H9 (cell line): ENCODE data around the gene CDKL5. TPM values are rescaled to one million over a fixed set of nuclear protein-coding genes. Genes with fewer than 3 reads are reported as not detected.

Experiments used
- DNase-seq: peaks from one replicate; pipeline ENCODE4 v3.0.0-alpha.2; 2017
- H2AFZ ChIP-seq: one replicate; pipeline ENCODE4 v1.6.1; 2013; ENCODE audit warnings: mild to moderate bottlenecking, low read length, control low read depth, moderate library complexity
- H2AK5ac ChIP-seq: 2 replicates; pipeline ENCODE4 v1.6.1; 2013; ENCODE audit warnings: low read length, control low read depth, mixed read lengths; ENCODE audit not compliant: insufficient read length
- H2BK120ac ChIP-seq: one replicate; pipeline ENCODE4 v1.6.1; 2013; ENCODE audit warnings: low read depth, mild to moderate bottlenecking, low read length, control low read depth, inconsistent platforms; ENCODE audit not compliant: poor library complexity, severe bottlenecking
- H2BK12ac ChIP-seq: 2 replicates; pipeline ENCODE4 v1.6.1; 2013; ENCODE audit warnings: low read length, control low read depth, mixed read lengths, low read depth; ENCODE audit not compliant: insufficient read length
- H2BK15ac ChIP-seq: 2 replicates; pipeline ENCODE4 v1.6.1; 2013; ENCODE audit warnings: low read depth, low read length, control low read depth
- H2BK20ac ChIP-seq: one replicate; pipeline ENCODE4 v1.6.1; 2013; ENCODE audit warnings: low read depth, mild to moderate bottlenecking, low read length, control low read depth, inconsistent platforms; ENCODE audit not compliant: poor library complexity, severe bottlenecking
- H2BK5ac ChIP-seq: 2 replicates; pipeline ENCODE4 v1.6.1; 2013; ENCODE audit warnings: low read length, control low read depth, mixed read lengths; ENCODE audit not compliant: insufficient read length
- H3K14ac ChIP-seq: 2 replicates; pipeline ENCODE4 v1.6.1; 2013; ENCODE audit warnings: low read length, control low read depth; ENCODE audit not compliant: insufficient read depth
- H3K18ac ChIP-seq: 2 replicates; pipeline ENCODE4 v1.6.1; 2013; ENCODE audit warnings: low read depth, mild to moderate bottlenecking, mixed read lengths, low read length, control low read depth; ENCODE audit not compliant: insufficient read length
- H3K23ac ChIP-seq: 2 replicates; pipeline ENCODE4 v1.6.1; 2013; ENCODE audit warnings: low read length, control low read depth, mixed read lengths, low read depth; ENCODE audit not compliant: insufficient read length
- H3K23me2 ChIP-seq: 2 replicates; pipeline ENCODE4 v1.6.1; 2013; ENCODE audit warnings: low read depth, mild to moderate bottlenecking, mixed read lengths, low read length, control low read depth; ENCODE audit not compliant: insufficient read length, poor library complexity, severe bottlenecking
- H3K27ac ChIP-seq: 2 replicates; pipeline ENCODE4 v1.5.1; 2013; ENCODE audit warnings: low read length, control low read depth, mixed read lengths, low read depth; ENCODE audit not compliant: insufficient read length
- H3K27me3 ChIP-seq: 2 replicates; pipeline ENCODE4 v1.6.1; 2013; ENCODE audit warnings: low read length, control low read depth, inconsistent platforms; ENCODE audit not compliant: insufficient read depth
- H3K4ac ChIP-seq: 2 replicates; pipeline ENCODE4 v1.6.1; 2013; ENCODE audit warnings: low read depth, mild to moderate bottlenecking, control low read depth, inconsistent platforms, low read length, moderate library complexity
- H3K4me1 ChIP-seq: 2 replicates; pipeline ENCODE4 v1.6.1; 2013; ENCODE audit warnings: low read length, control low read depth, inconsistent platforms; ENCODE audit not compliant: insufficient read depth
- H3K4me2 ChIP-seq: 2 replicates; pipeline ENCODE4 v1.6.1; 2013; ENCODE audit warnings: low read length, control low read depth, mixed read lengths; ENCODE audit not compliant: insufficient read length, insufficient read depth
- H3K56ac ChIP-seq: 2 replicates; pipeline ENCODE4 v1.6.1; 2013; ENCODE audit warnings: low read depth, mild to moderate bottlenecking, mixed read lengths, low read length, control low read depth; ENCODE audit not compliant: insufficient read length
- H3K79me1 ChIP-seq: 2 replicates; pipeline ENCODE4 v1.6.1; 2013; ENCODE audit warnings: low read depth, mild to moderate bottlenecking, moderate library complexity, low read length, control low read depth, inconsistent platforms; ENCODE audit not compliant: insufficient read depth, poor library complexity, severe bottlenecking
- H3K79me2 ChIP-seq: 2 replicates; pipeline ENCODE4 v1.6.1; 2013; ENCODE audit warnings: low read length, control low read depth, inconsistent platforms; ENCODE audit not compliant: insufficient read depth
- H3K9ac ChIP-seq: 2 replicates; pipeline ENCODE4 v1.6.1; 2013; ENCODE audit warnings: low read length, control low read depth, mixed read lengths; ENCODE audit not compliant: insufficient read length; ENCODE audit errors: extremely low read depth
- H3K9me3 ChIP-seq: one replicate; pipeline ENCODE4 v1.6.1; 2013; ENCODE audit warnings: low read depth, low read length, inconsistent platforms; ENCODE audit not compliant: control insufficient read depth
- H3T11ph ChIP-seq: one replicate; pipeline ENCODE4 v1.6.1; 2013; ENCODE audit warnings: mild to moderate bottlenecking, low read length, control low read depth, inconsistent platforms
- H4K20me1 ChIP-seq: one replicate; pipeline ENCODE4 v1.6.1; 2013; ENCODE audit not compliant: control insufficient read depth, insufficient read length, insufficient read depth
- H4K5ac ChIP-seq: 2 replicates; pipeline ENCODE4 v1.6.1; 2013; ENCODE audit warnings: low read depth, mild to moderate bottlenecking, mixed read lengths, low read length, control low read depth; ENCODE audit not compliant: insufficient read length
- H4K8ac ChIP-seq: replicated peaks from 2 replicates; pipeline ENCODE4 v1.6.1; 2013; ENCODE audit warnings: low read length, control low read depth, mixed read lengths, low read depth; ENCODE audit not compliant: insufficient read length
- H4K91ac ChIP-seq: 2 replicates; pipeline ENCODE4 v1.6.1; 2013; ENCODE audit warnings: low read depth, mild to moderate bottlenecking, moderate library complexity, mixed read lengths, low read length, control low read depth; ENCODE audit not compliant: insufficient read length
- H3K27ac Mint-ChIP-seq, 3 experiments: 2 replicates in 2 of 3; 3 replicates in 1 of 3; pipeline ENCODE4 v1.8.0; 2020 to 2021; ENCODE audit warnings: mixed read lengths in 3 of 3, mild to moderate bottlenecking in 1 of 3, moderate library complexity in 1 of 3
- H3K27me3 Mint-ChIP-seq: 2 replicates; pipeline ENCODE4 v1.8.0; 2021; ENCODE audit warnings: low read depth, mild to moderate bottlenecking, moderate library complexity, mixed read lengths
- H3K36me3 Mint-ChIP-seq, 3 experiments: 2 replicates in 2 of 3; 3 replicates in 1 of 3; pipeline ENCODE4 v1.8.0; 2020 to 2021; ENCODE audit warnings: low read depth in 3 of 3, mixed read lengths in 3 of 3; ENCODE audit not compliant: insufficient read depth in 1 of 3
- H3K4me1 Mint-ChIP-seq, 2 experiments: 2 replicates each; pipeline ENCODE4 v1.8.0; 2020; ENCODE audit warnings: mixed read lengths in 2 of 2
- H3K4me3 Mint-ChIP-seq, 2 experiments: 2 replicates in 1 of 2; 3 replicates in 1 of 2; pipeline ENCODE4 v1.8.0; 2020 to 2021; ENCODE audit warnings: mild to moderate bottlenecking in 2 of 2, mixed read lengths in 2 of 2, moderate library complexity in 1 of 2
- H3K9me3 Mint-ChIP-seq, 2 experiments: 2 replicates in 1 of 2; 3 replicates in 1 of 2; pipeline ENCODE4 v1.8.0; 2020; ENCODE audit warnings: mild to moderate bottlenecking in 2 of 2, mixed read lengths in 2 of 2, moderate library complexity in 1 of 2
- WGBS: extraction: QIAGEN DNeasy Blood & Tissue Kit; methylation state at CpG from one replicate; pipeline ENCODE4 v1.1.7; 2013; ENCODE audit warnings: missing lambda C conversion rate, low lambda C conversion rate, mixed read lengths; ENCODE audit not compliant: insufficient read length; ENCODE audit errors: extremely low coverage; 5-methylcytosine and 5-hydroxymethylcytosine counted together
- total RNA-seq: library from RNA; stranded (reverse); gene quantifications from 2 replicates; pipeline ENCODE4 v1.2.1, GENCODE V29; 2021
- TF ChIP-seq, protein P1 (sequence below): fragments of 200-600 bp; sonication (generic); conservative IDR thresholded peaks from 3 replicates; pipeline ENCODE4 v1.8.0; 2021; ENCODE audit warnings: antibody characterized with exemption, mild to moderate bottlenecking

The CDKL5 gene
- total RNA-seq, 1 experiment from 2014 or later, result 19.5 TPM

DNA sequence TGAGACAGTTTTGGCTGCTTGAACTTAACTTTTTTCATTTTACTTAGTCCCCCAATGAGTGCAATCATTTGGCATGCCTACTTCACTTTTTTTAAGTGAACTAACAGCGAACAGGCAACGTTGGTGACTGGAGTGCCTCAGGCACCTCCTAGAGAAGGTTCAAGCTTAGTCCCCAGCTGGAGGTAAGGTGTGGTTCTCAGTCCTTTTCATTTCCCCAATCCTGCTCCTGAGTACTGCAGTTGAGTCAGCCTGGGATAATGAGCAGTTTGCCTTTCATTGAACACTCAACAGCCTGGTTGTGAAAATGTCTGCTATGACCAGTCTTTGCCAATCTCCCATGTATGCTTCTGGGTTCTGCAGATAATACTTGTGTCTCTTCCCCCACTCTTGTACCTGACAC is 109.5 kb downstream of the CDKL5 start:
- H2BK12ac ChIP-seq, result no peak overlapping the region
- peaks cover 16 to 19% of the 10 kb centered on the region in 2 experiments for H3K4me1 Mint-ChIP-seq
- H2AFZ ChIP-seq, result no peak overlapping the region
- H3K27ac Mint-ChIP-seq, result no peak overlapping the region
- H3K23me2 ChIP-seq, result no peaks in the 10 kb centered on the region
- H3K9ac ChIP-seq, result no peak overlapping the region
- peaks cover 59 to 61% of the 10 kb centered on the region in 2 experiments for H3K9me3 Mint-ChIP-seq
- no peak overlapping the region for H2BK20ac ChIP-seq
- no peaks in the 10 kb centered on the region for H3K4me1 ChIP-seq
- no peak overlapping the region for H3T11ph ChIP-seq
- no peaks in the 10 kb centered on the region for H3K27me3 Mint-ChIP-seq
- H3K27me3 ChIP-seq, result no peaks in the 10 kb centered on the region
- no peak overlapping the region for H2BK5ac ChIP-seq
- H3K4me2 ChIP-seq, result no peak overlapping the region
- H4K20me1 ChIP-seq, result no peaks in the 10 kb centered on the region
- no peak for DNase-seq
- no peak overlapping the region for H2AK5ac ChIP-seq
- H2BK15ac ChIP-seq, result no peak overlapping the region
- no peaks in the 10 kb centered on the region for H3K79me2 ChIP-seq
- peaks cover 29% of the 10 kb centered on the region for H3K9me3 ChIP-seq
- H3K36me3 Mint-ChIP-seq, result peaks cover 6 to 8% (median 6%) of the 10 kb centered on the region in 3 experiments; a peak in 5 of 7 replicates
- no peak overlapping the region for H2BK120ac ChIP-seq
- no peak overlapping the region for H3K14ac ChIP-seq
- no peak overlapping the region for H3K27ac ChIP-seq
- H4K91ac ChIP-seq, result no peak overlapping the region
- WGBS, result no CpG with 5 or more reads among the region's 2 CpGs
- no peak overlapping the region for H3K56ac ChIP-seq
- H3K4me3 Mint-ChIP-seq, result no peak overlapping the region
- H4K5ac ChIP-seq, result no peak overlapping the region
- no peak overlapping the region for H3K18ac ChIP-seq
- H3K4ac ChIP-seq, result no peak overlapping the region
- H4K8ac ChIP-seq, result no peak overlapping the region
- TF ChIP-seq, protein P1, sequence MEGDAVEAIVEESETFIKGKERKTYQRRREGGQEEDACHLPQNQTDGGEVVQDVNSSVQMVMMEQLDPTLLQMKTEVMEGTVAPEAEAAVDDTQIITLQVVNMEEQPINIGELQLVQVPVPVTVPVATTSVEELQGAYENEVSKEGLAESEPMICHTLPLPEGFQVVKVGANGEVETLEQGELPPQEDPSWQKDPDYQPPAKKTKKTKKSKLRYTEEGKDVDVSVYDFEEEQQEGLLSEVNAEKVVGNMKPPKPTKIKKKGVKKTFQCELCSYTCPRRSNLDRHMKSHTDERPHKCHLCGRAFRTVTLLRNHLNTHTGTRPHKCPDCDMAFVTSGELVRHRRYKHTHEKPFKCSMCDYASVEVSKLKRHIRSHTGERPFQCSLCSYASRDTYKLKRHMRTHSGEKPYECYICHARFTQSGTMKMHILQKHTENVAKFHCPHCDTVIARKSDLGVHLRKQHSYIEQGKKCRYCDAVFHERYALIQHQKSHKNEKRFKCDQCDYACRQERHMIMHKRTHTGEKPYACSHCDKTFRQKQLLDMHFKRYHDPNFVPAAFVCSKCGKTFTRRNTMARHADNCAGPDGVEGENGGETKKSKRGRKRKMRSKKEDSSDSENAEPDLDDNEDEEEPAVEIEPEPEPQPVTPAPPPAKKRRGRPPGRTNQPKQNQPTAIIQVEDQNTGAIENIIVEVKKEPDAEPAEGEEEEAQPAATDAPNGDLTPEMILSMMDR, result no peak
- H3K79me1 ChIP-seq, result no peaks in the 10 kb centered on the region
- no peak overlapping the region for H3K23ac ChIP-seq
